ENCODE data around the gene AGL. TPM values are rescaled to one million over a fixed set of nuclear protein-coding genes. Genes with fewer than 3 reads are reported as not detected.
A peak's percentile ranks its signal among the peaks of the same experiment; 100 is the strongest.

The AGL gene
- total and polyA plus RNA-seq, 2 of the 13 experiments (the other 11 are each of a cell fraction or from before 2014, with no cell fraction given) = 4.3 to 13.1 TPM

GRCh38 chr1:99849744-99850458 is at the start of gene AGL (continued):
- TF ChIP-seq, protein P1, sequence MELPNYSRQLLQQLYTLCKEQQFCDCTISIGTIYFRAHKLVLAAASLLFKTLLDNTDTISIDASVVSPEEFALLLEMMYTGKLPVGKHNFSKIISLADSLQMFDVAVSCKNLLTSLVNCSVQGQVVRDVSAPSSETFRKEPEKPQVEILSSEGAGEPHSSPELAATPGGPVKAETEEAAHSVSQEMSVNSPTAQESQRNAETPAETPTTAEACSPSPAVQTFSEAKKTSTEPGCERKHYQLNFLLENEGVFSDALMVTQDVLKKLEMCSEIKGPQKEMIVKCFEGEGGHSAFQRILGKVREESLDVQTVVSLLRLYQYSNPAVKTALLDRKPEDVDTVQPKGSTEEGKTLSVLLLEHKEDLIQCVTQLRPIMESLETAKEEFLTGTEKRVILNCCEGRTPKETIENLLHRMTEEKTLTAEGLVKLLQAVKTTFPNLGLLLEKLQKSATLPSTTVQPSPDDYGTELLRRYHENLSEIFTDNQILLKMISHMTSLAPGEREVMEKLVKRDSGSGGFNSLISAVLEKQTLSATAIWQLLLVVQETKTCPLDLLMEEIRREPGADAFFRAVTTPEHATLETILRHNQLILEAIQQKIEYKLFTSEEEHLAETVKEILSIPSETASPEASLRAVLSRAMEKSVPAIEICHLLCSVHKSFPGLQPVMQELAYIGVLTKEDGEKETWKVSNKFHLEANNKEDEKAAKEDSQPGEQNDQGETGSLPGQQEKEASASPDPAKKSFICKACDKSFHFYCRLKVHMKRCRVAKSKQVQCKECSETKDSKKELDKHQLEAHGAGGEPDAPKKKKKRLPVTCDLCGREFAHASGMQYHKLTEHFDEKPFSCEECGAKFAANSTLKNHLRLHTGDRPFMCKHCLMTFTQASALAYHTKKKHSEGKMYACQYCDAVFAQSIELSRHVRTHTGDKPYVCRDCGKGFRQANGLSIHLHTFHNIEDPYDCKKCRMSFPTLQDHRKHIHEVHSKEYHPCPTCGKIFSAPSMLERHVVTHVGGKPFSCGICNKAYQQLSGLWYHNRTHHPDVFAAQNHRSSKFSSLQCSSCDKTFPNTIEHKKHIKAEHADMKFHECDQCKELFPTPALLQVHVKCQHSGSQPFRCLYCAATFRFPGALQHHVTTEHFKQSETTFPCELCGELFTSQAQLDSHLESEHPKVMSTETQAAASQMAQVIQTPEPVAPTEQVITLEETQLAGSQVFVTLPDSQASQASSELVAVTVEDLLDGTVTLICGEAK (IDR thresholded peaks at IDR 0.05) = no peak
- TF ChIP-seq, protein P1 (CRISPR knock-in tag; IDR thresholded peaks at IDR 0.05) = peak; percentile 82
- peak; percentile 93; the same call in 1 of the 2 replicates for TF ChIP-seq KLF13 (CRISPR knock-in tag; IDR thresholded peaks at IDR 0.05)
- TF ChIP-seq U2AF2 (IDR thresholded peaks at IDR 0.05; ENCODE audit: low read depth, low read length) = no peak
- peak; percentile 97 for TF ChIP-seq HNRNPLL (IDR thresholded peaks at IDR 0.05; ENCODE audit: low read depth, low read length, poor library complexity, severe bottlenecking)
- no peak for TF ChIP-seq HDAC6 (IDR thresholded peaks at IDR 0.05; ENCODE audit: low read depth, low read length)
- TF ChIP-seq ZNF232 (CRISPR knock-in tag; IDR thresholded peaks at IDR 0.05; ENCODE audit: borderline replicate concordance) = 0 out of 2 replicates have a peak, but pooled peaks have one; percentile 17
- peak; percentile 69 for TF ChIP-seq CBX5 (CRISPR knock-in tag; IDR thresholded peaks at IDR 0.05; ENCODE audit: borderline replicate concordance)
- no peak for TF ChIP-seq ZNF10 (CRISPR knock-in tag; IDR thresholded peaks at IDR 0.05; ENCODE audit: borderline replicate concordance, low read depth)
- peak; percentile 84; the same call in 1 of the 2 replicates for TF ChIP-seq ZNF768 (CRISPR knock-in tag; IDR thresholded peaks at IDR 0.05)
- TF ChIP-seq, protein P2, sequence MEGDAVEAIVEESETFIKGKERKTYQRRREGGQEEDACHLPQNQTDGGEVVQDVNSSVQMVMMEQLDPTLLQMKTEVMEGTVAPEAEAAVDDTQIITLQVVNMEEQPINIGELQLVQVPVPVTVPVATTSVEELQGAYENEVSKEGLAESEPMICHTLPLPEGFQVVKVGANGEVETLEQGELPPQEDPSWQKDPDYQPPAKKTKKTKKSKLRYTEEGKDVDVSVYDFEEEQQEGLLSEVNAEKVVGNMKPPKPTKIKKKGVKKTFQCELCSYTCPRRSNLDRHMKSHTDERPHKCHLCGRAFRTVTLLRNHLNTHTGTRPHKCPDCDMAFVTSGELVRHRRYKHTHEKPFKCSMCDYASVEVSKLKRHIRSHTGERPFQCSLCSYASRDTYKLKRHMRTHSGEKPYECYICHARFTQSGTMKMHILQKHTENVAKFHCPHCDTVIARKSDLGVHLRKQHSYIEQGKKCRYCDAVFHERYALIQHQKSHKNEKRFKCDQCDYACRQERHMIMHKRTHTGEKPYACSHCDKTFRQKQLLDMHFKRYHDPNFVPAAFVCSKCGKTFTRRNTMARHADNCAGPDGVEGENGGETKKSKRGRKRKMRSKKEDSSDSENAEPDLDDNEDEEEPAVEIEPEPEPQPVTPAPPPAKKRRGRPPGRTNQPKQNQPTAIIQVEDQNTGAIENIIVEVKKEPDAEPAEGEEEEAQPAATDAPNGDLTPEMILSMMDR (CRISPR knock-in tag; IDR thresholded peaks at IDR 0.05) = no peak
- peak; percentile 92 for TF ChIP-seq ZNF547 (CRISPR knock-in tag; IDR thresholded peaks at IDR 0.05)
- no peak for TF ChIP-seq MYNN (CRISPR knock-in tag; IDR thresholded peaks at IDR 0.05; ENCODE audit: low read depth)
- TF ChIP-seq ZNF253 (CRISPR knock-in tag; IDR thresholded peaks at IDR 0.05; ENCODE audit: borderline replicate concordance) = peak; percentile 88
- TF ChIP-seq ZNF577 (CRISPR knock-in tag; IDR thresholded peaks at IDR 0.05; ENCODE audit: borderline replicate concordance, low read depth) = no peak; the same call in 1 of the 2 replicates
- no peak for TF ChIP-seq THYN1 (CRISPR knock-in tag; IDR thresholded peaks at IDR 0.05; ENCODE audit: borderline replicate concordance, low read depth)

Measured in HepG2 (cell line).